Activated CD4-positive, alpha-beta memory T cell treated with anti-CD3 and anti-CD28 coated beads for 36 hours (primary cell): ENCODE results near the gene KHDC4. TPM values are rescaled to one million over a fixed set of nuclear protein-coding genes. Genes with fewer than 3 reads are reported as not detected.

Source experiments
- CTCF ChIA-PET: fragments of 350-600 bp; sonication (Branson Sonifier 250); formaldehyde crosslinking; loops from one replicate; lab custom pipeline; 2021; ENCODE audit warnings: antibody characterized with exemption, inconsistent platforms; lab: Charles Lee
- POLR2A ChIA-PET: fragments of 350-600 bp; sonication (Branson Sonifier 250); formaldehyde crosslinking; loops from one replicate; lab custom pipeline; 2021; ENCODE audit warnings: antibody characterized with exemption; lab: Charles Lee
- DNase-seq: peaks from one replicate; pipeline ENCODE4 v3.0.0-alpha.2; 2020
- H3K27ac Mint-ChIP-seq: one replicate; pipeline ENCODE4 v1.8.0; 2021; ENCODE audit warnings: mixed read lengths
- H3K27me3 Mint-ChIP-seq: one replicate; pipeline ENCODE4 v1.8.0; 2021; ENCODE audit warnings: mixed read lengths
- H3K36me3 Mint-ChIP-seq: one replicate; pipeline ENCODE4 v1.8.0; 2021; ENCODE audit warnings: mixed read lengths
- H3K4me1 Mint-ChIP-seq: one replicate; pipeline ENCODE4 v1.8.0; 2021; ENCODE audit warnings: low read depth, mixed read lengths
- H3K4me3 Mint-ChIP-seq: one replicate; pipeline ENCODE4 v1.8.0; 2021; ENCODE audit warnings: mild to moderate bottlenecking, mixed read lengths
- H3K9me3 Mint-ChIP-seq: one replicate; pipeline ENCODE4 v1.8.0; 2021; ENCODE audit warnings: mixed read lengths
- intact Hi-C: fragments of 100-400 bp; cut with micrococcal nuclease; formaldehyde crosslinking; loops from one replicate; pipeline ENCODE4 v1.15.1; 2023
- total RNA-seq, 2 experiments: library from RNA; stranded (reverse); gene quantifications; one replicate each; pipeline ENCODE4 v1.2.3, GENCODE V29; 2021

The KHDC4 gene
- total RNA-seq, 2 experiments from 2014 or later: 66.1 to 70.2 TPM

DNA sequence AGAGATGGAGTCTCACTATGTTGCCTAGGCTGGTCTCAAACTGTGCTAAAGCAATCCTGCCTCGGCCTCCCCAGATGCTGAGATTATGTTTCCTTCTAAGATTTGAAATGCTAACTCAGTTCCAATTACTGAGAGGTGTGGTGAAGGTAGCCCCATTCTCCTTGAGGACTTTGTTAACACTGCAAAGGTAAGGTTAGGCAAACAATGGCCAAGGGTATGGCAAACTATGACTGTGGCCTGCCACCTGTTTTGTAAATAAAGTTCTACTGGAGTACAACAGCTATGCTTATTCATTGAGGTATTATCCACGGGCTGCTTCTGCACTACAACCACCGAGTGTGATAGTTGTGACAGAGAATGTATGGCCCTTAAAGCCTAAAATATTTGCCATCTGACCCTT is 13.5 kb downstream of the KHDC4 start:
- Mint-ChIP-seq H3K27ac (peak overlapping the region; percentile 42), H3K27me3 (no peaks in the 10 kb centered on the region), H3K36me3 (peaks cover 69% of the 10 kb centered on the region), H3K4me1 (peaks cover 2% of the 10 kb centered on the region), H3K9me3 (no peaks in the 10 kb centered on the region), H3K4me3 (no peak overlapping the region)
- intact Hi-C loops: no loop called here
- CTCF ChIA-PET: interaction anchor here (1.8 kb wide), 1 partner anchor 69 kb away, joined by 5 read pairs; no protein-coding TSS in a partner anchor
- POLR2A ChIA-PET: no interaction called here
- DNase-seq: no peak

- no peak for DNase-seq
- Mint-ChIP-seq H3K9me3 (no peaks in the 10 kb centered on the region), H3K4me3 (no peak overlapping the region), H3K36me3 (peaks cover 66% of the 10 kb centered on the region), H3K27ac (no peak overlapping the region), H3K4me1 (peaks cover 2% of the 10 kb centered on the region), H3K27me3 (no peaks in the 10 kb centered on the region)
- intact Hi-C loops: loop anchor here (10.0 kb wide), 1 partner anchor 235 kb away; the partner anchor contains the start of genes DAP3 and YY1AP1
- ChIA-PET POLR2A (interaction anchor here (0.6 kb wide), 1 partner anchor 113 kb away, joined by 3 read pairs; no protein-coding TSS in a partner anchor), CTCF (no interaction called here)
These were observed 14.4 kb downstream of the KHDC4 start for GRCh38 chr1:155919801-155920200.

GRCh38 chr1:155918660-155919059 is 15.6 kb downstream of the KHDC4 start:
- no peak overlapping the region for H3K27ac Mint-ChIP-seq
- CTCF ChIA-PET: no interaction called here
- no peak overlapping the region for H3K4me3 Mint-ChIP-seq
- intact Hi-C loops: loop anchor here (10.0 kb wide), 1 partner anchor 234 kb away; the partner anchor contains the start of genes DAP3 and YY1AP1
- H3K9me3 Mint-ChIP-seq: no peaks in the 10 kb centered on the region
- H3K36me3 Mint-ChIP-seq: peaks cover 66% of the 10 kb centered on the region
- H3K27me3 Mint-ChIP-seq: no peaks in the 10 kb centered on the region
- POLR2A ChIA-PET: interaction anchor here (0.6 to 1.7 kb wide), 3 partner anchors 8 to 75 kb away, joined by 4 to 7 read pairs (median 6); no protein-coding TSS in a partner anchor
- DNase-seq: no peak
- H3K4me1 Mint-ChIP-seq: peaks cover 2% of the 10 kb centered on the region

GRCh38 chr1:155913969-155914757 is 20.1 kb downstream of the KHDC4 start:
- Mint-ChIP-seq H3K9me3 (no peaks in the 10 kb centered on the region), H3K36me3 (peaks cover 55% of the 10 kb centered on the region), H3K27me3 (no peaks in the 10 kb centered on the region), H3K4me3 (no peak overlapping the region), H3K27ac (peak overlapping the region; percentile 18), H3K4me1 (peaks cover 19% of the 10 kb centered on the region)
- ChIA-PET CTCF (interaction anchor here (1.0 kb wide), 1 partner anchor 152 kb away, joined by 3 read pairs; no protein-coding TSS in a partner anchor), POLR2A (interaction anchor here (1.2 kb wide), 1 partner anchor 21 kb away, joined by 3 read pairs; the partner anchor contains the start of gene KHDC4)
- no peak for DNase-seq
- intact Hi-C loops: loop anchor here (10.0 kb wide), 1 partner anchor 229 kb away; the partner anchor contains the start of genes DAP3 and YY1AP1

DNA sequence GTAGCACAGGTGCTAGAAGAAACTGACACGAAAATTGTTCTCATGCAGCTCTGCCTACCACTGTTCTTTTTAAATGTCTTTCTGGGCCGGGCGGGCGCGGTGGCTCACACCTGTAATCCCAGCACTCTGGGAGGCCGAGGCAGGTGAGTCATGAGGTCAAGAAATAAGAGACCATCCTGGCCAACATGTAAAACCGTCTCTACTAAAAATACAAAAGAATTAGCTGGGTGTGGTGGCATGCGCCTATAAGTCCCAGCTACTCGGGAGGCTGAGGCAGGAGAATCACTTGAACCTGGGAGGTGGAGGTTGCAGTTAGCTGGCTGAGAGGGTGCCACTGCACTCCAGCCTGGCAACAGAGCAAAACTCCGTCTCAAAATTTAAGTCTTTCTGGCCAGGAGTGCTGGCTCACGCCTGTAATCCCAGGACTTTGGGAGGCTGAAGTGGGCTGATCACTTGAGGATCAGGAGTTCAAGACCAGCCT is 22.1 kb downstream of the KHDC4 start:
- POLR2A ChIA-PET: interaction anchor here (0.5 to 1.3 kb wide), 5 partner anchors 21 to 1305 kb away, joined by 3 to 4 read pairs (median 3); partner anchors contain the start of gene KHDC4

DNA sequence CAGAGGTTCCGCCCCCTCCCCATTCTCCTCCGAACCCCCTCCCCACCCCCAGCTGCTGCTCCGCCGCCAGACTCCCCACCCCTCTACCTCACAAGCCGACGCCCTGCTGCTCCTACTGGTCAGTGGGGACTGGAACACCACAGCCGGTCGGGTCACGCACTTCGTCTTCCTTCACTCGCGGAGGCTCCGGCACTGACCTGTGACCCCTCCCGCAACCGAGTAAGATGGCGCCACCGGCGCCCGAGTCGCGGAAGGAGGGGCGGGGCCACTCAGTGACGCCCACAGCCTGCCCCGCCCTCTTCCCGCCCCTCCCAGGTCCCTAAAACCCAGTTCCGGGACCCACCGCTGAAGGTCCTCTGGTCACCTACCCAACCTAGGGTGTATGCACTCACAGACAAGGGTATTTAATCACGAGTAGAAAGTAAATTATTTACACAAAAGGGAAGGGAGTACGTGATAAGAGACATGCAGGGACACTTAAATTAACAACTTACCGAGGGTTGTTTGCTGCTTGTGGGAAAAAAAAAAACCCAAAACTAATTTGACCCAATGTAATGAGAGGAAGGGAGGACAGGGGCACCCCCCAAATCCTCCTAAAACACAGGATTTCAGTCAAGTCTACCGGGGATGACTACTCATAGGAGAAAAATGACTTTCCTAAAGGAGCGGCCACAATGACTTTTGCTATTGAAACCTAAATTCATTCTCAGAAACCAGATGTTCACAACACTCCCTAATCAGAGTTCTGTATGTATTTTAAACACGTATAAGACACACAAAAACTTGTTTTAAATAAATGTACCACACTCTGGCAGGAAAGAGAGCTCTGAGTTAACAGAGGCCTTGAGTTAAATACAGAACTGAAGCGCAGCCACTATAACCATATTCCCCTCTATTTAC is 22.8 kb downstream of the KHDC4 start, which contains the start of gene RIT1:
TSS of gene RIT1 (minus strand) at position 194 of the 900 bp plus-strand sequence. CDS start 588 bp downstream, outside the sequence.
- intact Hi-C loops: loop anchor here (1.0 to 10.0 kb wide), 4 partner anchors 23 to 227 kb away; partner anchors contain the start of genes DAP3, KHDC4, LAMTOR2 and SYT11
- H3K9me3 Mint-ChIP-seq: no peaks in the 10 kb centered on the region
- ChIA-PET CTCF (interaction anchor here (0.7 kb wide), 1 partner anchor 18 kb away, joined by 4 read pairs; no protein-coding TSS in a partner anchor), POLR2A (interaction anchor here (0.5 to 1.7 kb wide), 7 partner anchors 22 to 1305 kb away, joined by 3 to 4 read pairs (median 4); partner anchors contain the start of genes ARHGEF2 and KHDC4)
- H3K27me3 Mint-ChIP-seq: no peaks in the 10 kb centered on the region
- peaks cover 43% of the 10 kb centered on the region for H3K36me3 Mint-ChIP-seq
- peak; percentile 90 for DNase-seq
- H3K4me3 Mint-ChIP-seq: peak within 1 kb of the TSS; percentile 97
- H3K27ac Mint-ChIP-seq: peak within 1 kb of the TSS; percentile 96
- H3K4me1 Mint-ChIP-seq: peaks cover 22% of the 10 kb centered on the region

More for the DNA sequence above, 22.1 kb downstream of the KHDC4 start:
- Mint-ChIP-seq H3K4me3 (peak overlapping the region; percentile 97), H3K27me3 (no peaks in the 10 kb centered on the region), H3K27ac (peak overlapping the region; percentile 96), H3K36me3 (peaks cover 47% of the 10 kb centered on the region), H3K4me1 (peaks cover 22% of the 10 kb centered on the region), H3K9me3 (no peaks in the 10 kb centered on the region)
- CTCF ChIA-PET: interaction anchor here (0.7 kb wide), 1 partner anchor 19 kb away, joined by 4 read pairs; no protein-coding TSS in a partner anchor
- intact Hi-C loops: loop anchor here (10.0 kb wide), 1 partner anchor 227 kb away; the partner anchor contains the start of genes DAP3 and YY1AP1
- no peak for DNase-seq

DNA sequence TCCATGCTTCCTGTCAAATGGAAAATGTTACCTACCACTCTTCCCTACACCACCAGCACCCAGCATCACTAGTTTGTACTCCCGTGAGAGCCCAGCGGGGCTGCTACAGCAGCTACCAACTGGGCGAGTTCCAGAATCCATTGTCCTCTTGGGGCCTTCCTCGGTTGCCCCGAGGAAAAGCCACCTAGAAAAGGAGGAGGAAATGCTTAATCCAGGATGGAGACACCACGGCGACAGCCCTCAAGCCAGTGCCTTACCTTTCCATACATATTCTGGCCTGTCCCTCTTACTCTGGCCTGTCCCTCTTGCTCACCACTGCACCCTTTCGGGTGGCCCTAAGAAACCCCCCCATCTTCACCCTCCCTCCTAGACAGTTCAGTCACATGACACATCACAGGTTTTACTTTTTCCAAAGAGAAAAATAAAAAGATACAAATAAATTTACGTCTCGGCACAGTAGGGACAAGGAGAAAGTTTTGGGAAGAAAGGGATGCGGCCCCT is 23.5 kb downstream of the KHDC4 start:
- POLR2A ChIA-PET: interaction anchor here (0.9 to 1.7 kb wide), 3 partner anchors 24 to 184 kb away, joined by 3 to 4 read pairs (median 4); partner anchors contain the start of genes ARHGEF2 and KHDC4
- DNase-seq: peak; percentile 20
- Mint-ChIP-seq H3K4me3 (peak overlapping the region; percentile 97), H3K27ac (peak overlapping the region; percentile 96), H3K36me3 (peaks cover 38% of the 10 kb centered on the region), H3K27me3 (no peaks in the 10 kb centered on the region), H3K9me3 (no peaks in the 10 kb centered on the region), H3K4me1 (peaks cover 22% of the 10 kb centered on the region)
- intact Hi-C loops: loop anchor here (1.0 to 10.0 kb wide), 4 partner anchors 24 to 226 kb away; partner anchors contain the start of genes DAP3, KHDC4, LAMTOR2 and SYT11
- CTCF ChIA-PET: no interaction called here

GRCh38 chr1:155909894-155910293 is 24.3 kb downstream of the KHDC4 start:
- no peak for DNase-seq
- Mint-ChIP-seq H3K4me3 (peak overlapping the region; percentile 97), H3K27ac (peak overlapping the region; percentile 96), H3K27me3 (no peaks in the 10 kb centered on the region), H3K4me1 (peaks cover 22% of the 10 kb centered on the region), H3K36me3 (peaks cover 37% of the 10 kb centered on the region), H3K9me3 (no peaks in the 10 kb centered on the region)
- CTCF ChIA-PET: no interaction called here
- intact Hi-C loops: loop anchor here (2.0 to 10.0 kb wide), 3 partner anchors 25 to 225 kb away; partner anchors contain the start of genes DAP3, KHDC4, LAMTOR2 and YY1AP1
- POLR2A ChIA-PET: interaction anchor here (1.1 to 1.7 kb wide), 2 partner anchors 25 to 183 kb away, joined by 3 to 4 read pairs; partner anchors contain the start of gene KHDC4

DNA sequence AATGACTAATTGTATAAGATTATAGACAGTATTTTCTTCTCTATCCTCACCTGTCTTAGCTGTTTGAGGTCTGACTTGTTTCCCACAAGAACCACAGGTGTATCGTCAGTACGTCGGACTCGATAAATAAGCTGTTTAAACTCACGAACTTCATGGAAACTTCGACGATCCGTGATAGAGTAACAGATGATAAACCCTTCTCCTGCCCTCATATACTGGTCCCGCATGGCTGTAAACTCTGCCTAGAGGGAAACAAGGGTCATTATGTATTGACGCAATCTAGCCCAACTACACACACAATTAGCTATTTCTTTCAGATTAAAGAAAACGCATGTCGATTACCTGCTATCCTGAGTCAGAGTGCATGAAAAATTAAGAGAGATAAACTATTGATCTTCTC is 30.0 kb downstream of the KHDC4 start:
- no peak overlapping the region for H3K27ac Mint-ChIP-seq
- no peak for DNase-seq
- H3K4me3 Mint-ChIP-seq: no peak overlapping the region
- H3K36me3 Mint-ChIP-seq: peaks cover 36% of the 10 kb centered on the region
- CTCF ChIA-PET: interaction anchor here (1.0 kb wide), 1 partner anchor 86 kb away, joined by 4 read pairs; no protein-coding TSS in a partner anchor
- intact Hi-C loops: no loop called here
- H3K27me3 Mint-ChIP-seq: no peaks in the 10 kb centered on the region
- H3K9me3 Mint-ChIP-seq: no peaks in the 10 kb centered on the region
- POLR2A ChIA-PET: no interaction called here
- peaks cover 3% of the 10 kb centered on the region for H3K4me1 Mint-ChIP-seq

- Mint-ChIP-seq H3K9me3 (no peaks in the 10 kb centered on the region), H3K27ac (no peak overlapping the region), H3K4me1 (peaks cover 1% of the 10 kb centered on the region), H3K27me3 (no peaks in the 10 kb centered on the region), H3K36me3 (peaks cover 38% of the 10 kb centered on the region), H3K4me3 (no peak overlapping the region)
- CTCF ChIA-PET: no interaction called here
- DNase-seq: no peak
- intact Hi-C loops: no loop called here
- POLR2A ChIA-PET: no interaction called here
These were observed 34.1 kb downstream of the KHDC4 start for GRCh38 chr1:155900161-155900560.
